Endometrial microvascular endothelial cells (primary cell): ENCODE results near the gene BPIFB6. TPM values are rescaled to one million over a fixed set of nuclear protein-coding genes. Genes with fewer than 3 reads are reported as not detected.
"Not testable (repeated sequence)": the region's sequence is repeated elsewhere in the genome, so short reads cannot be mapped to it uniquely, and the experiment has no call there.

ENCODE experiments used
- in situ Hi-C: cut with HindIII; loops from 2 replicates; pipeline ENCODE4 v1.10.0; 2017; ENCODE audit warnings: low sequenced_read_pairs, low pct_unique_long_range_greater_than_20kb; ENCODE audit errors: inconsistent ontology term
- total RNA-seq: library from RNA; depleted of rRNA; stranded (reverse); fragments of >200 nt; gene quantifications from one replicate; pipeline ENCODE4 v1.2.3, GENCODE V29; 2015; ENCODE audit errors: inconsistent ontology term

Gene BPIFB6
- total RNA-seq, 1 donor from 2014 or later = not detected

DNA sequence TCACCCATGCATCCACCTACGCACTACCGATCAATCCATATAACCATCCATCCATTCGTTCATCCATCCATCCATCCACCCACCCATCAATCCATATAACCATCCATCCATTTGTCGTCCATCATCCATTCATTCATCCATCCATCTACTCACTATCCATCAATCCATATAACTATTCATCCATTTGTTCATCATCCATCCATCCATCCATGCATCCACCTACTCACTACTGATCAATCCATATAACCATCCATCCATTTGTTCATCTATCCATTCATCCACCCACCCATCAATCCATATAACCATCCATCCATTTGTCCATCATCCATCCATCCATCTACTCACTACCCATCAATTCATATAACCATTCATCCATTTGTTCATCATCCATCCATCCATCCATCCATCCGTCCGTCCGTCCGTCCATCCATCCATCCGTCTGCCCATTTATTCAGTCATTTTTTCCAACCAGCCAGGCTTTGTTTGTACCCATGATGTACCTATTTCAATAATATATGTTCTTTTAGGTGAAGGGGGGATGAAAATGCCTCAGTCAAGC, 6.1 kb upstream of the BPIFB6 start:
- in situ Hi-C loops = no loop called here

DNA sequence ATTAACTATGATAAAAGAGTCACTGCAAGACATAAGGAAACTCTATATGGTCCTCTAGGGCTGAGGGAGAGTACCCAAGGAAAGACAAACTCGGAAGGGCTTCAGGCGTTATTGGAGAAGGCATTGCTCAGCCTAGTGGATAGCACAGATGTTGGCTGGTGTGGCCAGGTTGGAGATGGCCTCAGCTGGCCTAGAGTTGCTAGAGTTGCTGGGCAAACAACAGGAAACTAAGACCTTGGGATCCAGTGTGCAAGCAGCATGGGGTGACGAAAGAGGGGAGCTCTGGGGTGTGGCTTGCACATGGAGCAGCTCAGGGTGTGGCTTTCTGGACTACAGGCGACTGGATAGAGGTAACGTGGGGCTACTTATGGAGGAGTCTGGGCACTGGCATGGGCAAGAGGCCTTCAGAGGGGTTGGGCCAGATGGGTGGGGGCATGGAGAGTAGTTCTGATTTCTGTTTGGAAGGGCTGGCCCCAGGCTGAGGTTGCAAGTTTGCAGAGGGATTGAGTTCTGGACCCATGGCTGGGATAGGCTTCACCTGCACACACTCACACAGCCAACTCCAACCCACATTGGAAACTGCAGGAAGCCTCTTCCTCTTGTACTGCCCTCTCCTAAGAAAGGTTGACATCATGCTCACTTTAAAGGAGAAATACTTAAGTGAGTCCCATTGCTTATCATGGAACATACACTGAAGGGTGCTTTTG, 5.2 kb upstream of the BPIFB6 start:
- in situ Hi-C loops = no loop called here

GRCh38 chr20:33026779-33027759, 4.4 kb upstream of the BPIFB6 start:
- in situ Hi-C loops = no loop called here

DNA sequence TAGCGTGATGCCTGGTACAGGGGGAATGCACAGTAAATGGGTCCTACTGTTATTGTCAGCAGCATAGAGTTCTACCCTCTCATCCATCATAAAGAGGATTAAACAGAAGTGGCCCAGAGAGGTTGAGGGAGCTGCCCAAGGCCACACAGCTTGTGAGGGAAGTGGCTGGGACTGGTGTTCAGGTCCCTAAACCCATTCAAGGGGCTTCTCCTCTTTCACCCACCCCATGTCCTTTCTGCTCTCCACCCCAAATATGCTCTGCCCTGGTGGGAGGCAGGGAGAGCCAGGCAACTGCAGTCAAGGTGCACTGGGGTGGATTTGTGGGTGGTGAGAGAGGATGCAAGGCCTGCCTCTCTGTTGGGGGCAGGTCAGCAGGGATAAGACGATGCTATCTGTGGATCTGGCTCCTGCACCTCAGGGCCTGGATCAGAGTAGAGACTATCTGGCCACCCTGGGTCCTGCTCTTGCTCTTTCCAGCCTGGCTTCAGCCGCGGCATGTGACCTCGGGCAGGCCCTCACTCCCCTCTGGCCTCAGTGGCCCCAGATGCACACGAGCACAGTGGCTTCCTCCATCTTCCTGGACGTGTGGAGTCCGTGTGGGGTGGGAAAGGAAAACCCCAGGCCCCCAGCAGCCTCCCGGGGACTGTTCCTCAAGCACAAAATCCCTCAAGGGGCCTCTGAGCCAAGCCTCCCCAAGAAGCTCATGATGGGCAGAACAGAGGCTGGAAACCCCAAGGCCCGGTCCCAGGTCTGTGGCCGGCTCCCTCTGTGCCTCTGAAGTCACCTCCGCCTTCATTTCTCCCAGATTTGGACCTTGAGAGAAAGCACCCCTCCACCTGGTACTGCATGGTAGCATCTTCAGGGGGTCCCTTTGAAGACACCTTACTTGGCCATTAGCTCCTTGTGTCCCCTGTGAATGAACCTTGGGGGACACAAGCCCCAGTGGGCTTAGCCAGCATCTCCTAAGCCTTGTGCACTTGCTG, 3.4 kb upstream of the BPIFB6 start:
- in situ Hi-C loops = no loop called here

DNA sequence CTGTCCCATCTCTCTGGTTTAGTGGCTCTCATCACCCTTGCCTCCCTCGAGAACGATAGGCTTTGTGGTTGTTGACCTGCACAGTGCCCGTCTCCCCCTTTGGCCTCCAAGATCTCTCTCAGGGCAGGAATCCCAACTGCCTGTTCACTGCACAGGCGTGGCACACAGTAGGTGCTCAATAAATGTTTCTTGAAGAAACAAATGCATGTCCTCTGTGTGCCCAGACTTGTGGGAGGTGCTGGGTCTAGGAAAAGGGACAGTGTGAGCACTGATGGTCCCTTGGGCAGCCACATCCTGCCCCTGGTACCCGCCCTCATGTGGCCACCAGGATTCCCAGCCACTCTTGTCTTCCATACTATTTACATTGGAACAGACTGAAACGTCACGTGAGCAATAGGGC, 2.6 kb upstream of the BPIFB6 start:
- in situ Hi-C loops = no loop called here

GRCh38 chr20:33030076-33030475, 1.4 kb upstream of the BPIFB6 start:
- in situ Hi-C loops = no loop called here

DNA sequence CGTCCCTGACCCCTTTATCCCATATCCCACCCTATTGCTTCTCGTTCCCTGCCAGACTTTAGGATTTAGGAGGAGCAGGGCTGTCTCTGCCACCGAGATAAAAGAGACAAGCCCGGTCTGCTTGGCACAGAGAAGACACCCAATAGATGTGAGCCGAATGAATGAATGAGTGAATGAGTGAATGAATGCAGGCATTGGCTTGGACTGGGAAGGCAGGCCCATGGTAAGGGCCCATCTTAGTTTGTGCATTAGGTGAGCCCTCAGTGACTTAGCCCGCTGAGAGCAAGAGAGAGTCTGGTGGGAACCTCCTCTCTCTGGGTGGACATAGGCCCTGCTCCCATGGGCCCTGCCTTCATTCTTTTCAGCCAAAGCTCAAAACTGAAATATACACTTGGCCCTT, 879 bp upstream of the BPIFB6 start:
- in situ Hi-C loops = no loop called here

- in situ Hi-C loops = no loop called here
These were observed 1.1 kb downstream of the BPIFB6 start for GRCh38 chr20:33032555-33032954.

DNA sequence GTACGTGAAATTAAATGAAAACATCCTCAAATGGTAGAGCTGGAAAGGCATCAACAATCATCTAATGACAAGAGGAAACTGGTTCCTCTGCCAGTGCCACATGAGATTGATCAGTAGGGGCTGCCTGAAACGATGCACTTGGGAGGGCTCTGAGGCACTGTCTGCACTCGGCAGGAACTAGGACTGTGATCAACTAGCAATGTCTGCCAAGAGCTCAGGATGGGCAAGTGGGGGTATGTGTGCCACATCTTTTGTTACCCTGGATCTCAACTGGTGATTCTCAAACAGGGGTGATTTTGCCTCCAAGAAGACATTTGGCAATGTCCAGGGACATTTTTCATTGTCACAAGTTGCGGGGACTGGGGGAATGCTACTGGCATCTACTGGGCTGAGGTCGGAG, 1.9 kb downstream of the BPIFB6 start:
- in situ Hi-C loops = no loop called here

GRCh38 chr20:33034115-33034514, 2.7 kb downstream of the BPIFB6 start:
- in situ Hi-C loops = no loop called here

- in situ Hi-C loops = no loop called here
These were observed 3.5 kb downstream of the BPIFB6 start for GRCh38 chr20:33034901-33035492.

- in situ Hi-C loops = no loop called here
These were observed 6.0 kb downstream of the BPIFB6 start for GRCh38 chr20:33037456-33037855.

- in situ Hi-C loops = no loop called here
These were observed 6.8 kb downstream of the BPIFB6 start for GRCh38 chr20:33038243-33038642.

GRCh38 chr20:33042430-33042829, 11.0 kb downstream of the BPIFB6 start:
- in situ Hi-C loops = no loop called here

DNA sequence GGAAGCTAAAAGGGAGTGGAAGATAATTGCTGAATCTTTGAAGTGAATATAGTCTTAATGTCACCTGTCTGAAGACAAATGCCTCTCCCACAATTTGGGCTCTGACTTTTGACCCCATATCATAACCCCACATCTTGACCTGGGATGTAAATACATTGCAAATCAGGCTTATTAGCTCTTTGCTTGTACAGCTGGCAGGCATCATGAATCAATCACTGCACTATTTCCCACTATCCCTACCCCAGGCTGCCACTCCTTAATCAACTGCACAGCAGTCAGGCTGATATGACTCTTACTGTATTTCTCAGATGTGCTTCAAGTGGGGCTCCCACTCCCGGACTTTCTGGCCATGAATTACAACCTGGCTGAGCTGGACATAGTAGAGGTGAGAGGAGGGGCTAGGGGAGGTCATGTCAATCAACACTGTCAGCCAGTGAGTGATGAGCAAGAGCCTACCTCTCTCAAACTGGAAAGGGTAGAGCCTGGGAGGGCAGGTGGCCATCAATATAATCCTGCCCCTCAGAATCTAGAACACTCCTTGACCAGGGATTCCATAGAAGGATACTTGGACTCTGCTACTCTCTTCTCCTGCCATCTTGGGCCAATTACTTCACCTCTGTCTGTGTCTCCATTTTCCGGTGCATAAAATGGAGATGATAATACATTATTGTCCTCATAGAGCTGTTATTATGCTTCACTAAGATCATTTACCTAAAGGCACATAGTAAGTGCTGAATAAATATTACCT, 11.7 kb downstream of the BPIFB6 start:
- in situ Hi-C loops = no loop called here

GRCh38 chr20:33043731-33044181, 12.3 kb downstream of the BPIFB6 start:
- in situ Hi-C loops = no loop called here

DNA sequence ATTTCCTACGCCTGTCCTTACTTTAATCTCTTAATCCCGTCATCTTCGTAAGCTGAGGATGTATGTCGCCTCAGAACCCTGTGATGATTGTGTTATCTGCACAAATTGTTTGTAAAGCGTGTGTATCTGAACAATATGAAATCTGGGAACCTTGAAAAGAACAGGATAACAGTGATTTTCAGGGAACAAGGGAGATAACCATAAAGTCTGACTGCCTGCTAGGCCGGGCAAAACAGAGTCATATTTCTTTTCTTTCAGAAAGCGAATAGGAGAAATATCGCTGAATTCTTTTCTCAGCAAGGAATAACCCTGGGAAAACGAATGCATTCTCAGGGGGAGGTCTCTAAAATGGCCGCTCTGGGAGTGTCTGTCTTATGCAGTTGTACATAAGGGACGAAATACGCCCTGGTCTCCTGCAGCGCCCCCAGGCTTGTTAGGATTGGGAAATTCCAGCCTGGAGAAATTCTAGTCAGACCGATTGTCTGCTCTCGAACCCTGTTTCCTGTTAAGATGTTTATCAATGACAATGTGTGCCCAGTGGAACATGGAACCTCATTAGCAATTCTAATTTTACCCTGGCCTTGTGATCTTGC, 13.8 kb downstream of the BPIFB6 start:
- in situ Hi-C loops = not testable (repeated sequence)
